ENCODE measurements around the gene SLAMF7. TPM values are rescaled to one million over a fixed set of nuclear protein-coding genes. Genes with fewer than 3 reads are reported as not detected.

SLAMF7 gene
- total and polyA plus RNA-seq, 2 of the 13 experiments (the other 11 are each of a cell fraction or from before 2014, with no cell fraction given): not detected

DNA sequence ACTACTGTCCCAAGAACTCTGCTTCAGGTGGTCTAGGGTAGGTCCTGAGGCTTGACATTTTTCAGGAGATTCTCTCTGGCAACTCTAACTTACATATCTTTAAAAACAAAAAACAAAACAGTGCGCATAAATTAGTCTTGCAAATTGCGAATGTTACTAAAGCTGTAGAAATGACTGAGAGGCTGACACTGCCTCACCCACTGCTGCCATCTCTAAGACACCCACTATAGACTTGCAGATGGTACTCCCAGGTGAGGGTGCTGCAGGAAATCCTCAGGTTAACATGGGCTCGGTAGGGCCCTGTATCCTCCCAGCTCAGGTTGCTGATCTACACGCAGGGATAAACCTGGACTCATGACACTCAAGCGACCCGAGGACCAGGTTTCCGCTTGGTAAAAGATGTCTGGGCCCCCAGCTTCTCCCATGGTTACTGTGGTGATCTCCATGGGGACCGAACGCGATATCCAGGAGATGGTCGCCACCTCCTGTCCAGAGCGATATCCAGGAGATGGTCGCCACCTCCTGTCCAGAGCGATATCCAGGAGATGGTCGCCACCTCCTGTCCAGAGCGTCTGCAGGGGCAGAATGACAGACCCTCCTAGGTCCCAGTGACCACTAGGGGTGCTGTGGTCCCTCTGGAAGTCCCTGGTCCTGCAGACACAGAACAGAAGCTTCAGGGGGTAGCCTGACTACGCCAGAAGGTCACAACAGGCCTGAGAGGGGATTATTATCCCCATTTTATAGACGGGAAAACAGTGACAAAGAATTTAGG, 40.8 kb downstream of the SLAMF7 start (continued):
- TF ChIP-seq, protein P1, sequence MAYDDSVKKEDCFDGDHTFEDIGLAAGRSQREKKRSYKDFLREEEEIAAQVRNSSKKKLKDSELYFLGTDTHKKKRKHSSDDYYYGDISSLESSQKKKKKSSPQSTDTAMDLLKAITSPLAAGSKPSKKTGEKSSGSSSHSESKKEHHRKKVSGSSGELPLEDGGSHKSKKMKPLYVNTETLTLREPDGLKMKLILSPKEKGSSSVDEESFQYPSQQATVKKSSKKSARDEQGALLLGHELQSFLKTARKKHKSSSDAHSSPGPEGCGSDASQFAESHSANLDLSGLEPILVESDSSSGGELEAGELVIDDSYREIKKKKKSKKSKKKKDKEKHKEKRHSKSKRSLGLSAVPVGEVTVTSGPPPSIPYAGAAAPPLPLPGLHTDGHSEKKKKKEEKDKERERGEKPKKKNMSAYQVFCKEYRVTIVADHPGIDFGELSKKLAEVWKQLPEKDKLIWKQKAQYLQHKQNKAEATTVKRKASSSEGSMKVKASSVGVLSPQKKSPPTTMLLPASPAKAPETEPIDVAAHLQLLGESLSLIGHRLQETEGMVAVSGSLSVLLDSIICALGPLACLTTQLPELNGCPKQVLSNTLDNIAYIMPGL (CRISPR knock-in tag; IDR thresholded peaks at IDR 0.05; ENCODE audit: borderline replicate concordance in 1 of 2, low read depth in 1 of 2): peak in 1 of 2 experiments; percentile 43; a peak in 1 of 4 replicates
- TF ChIP-seq ZNF616 (CRISPR knock-in tag; IDR thresholded peaks at IDR 0.05; ENCODE audit: low read depth) (no peak), HES4 (CRISPR knock-in tag; IDR thresholded peaks at IDR 0.05; ENCODE audit: borderline replicate concordance) (no peak), ZMYM3 (CRISPR knock-in tag; IDR thresholded peaks at IDR 0.05) (no peak), NCOA1 (CRISPR knock-in tag; IDR thresholded peaks at IDR 0.05) (no peak), KDM2A (CRISPR knock-in tag; IDR thresholded peaks at IDR 0.05; ENCODE audit: borderline replicate concordance, low read depth) (0 out of 2 replicates have a peak, but pooled peaks have one; percentile 37), ZBTB7B (CRISPR knock-in tag; IDR thresholded peaks at IDR 0.05) (0 out of 2 replicates have a peak, but pooled peaks have one; percentile 23), XRCC5 (optimal IDR thresholded peaks at IDR 0.05; ENCODE audit: low read length) (peak; percentile 76), RAD21 (CRISPR knock-in tag; IDR thresholded peaks at IDR 0.05) (peak; percentile 17; the same call in 1 of the 2 replicates), NR2C2 (CRISPR knock-in tag; IDR thresholded peaks at IDR 0.05; ENCODE audit: borderline replicate concordance) (no peak), ZNF33B (CRISPR knock-in tag; IDR thresholded peaks at IDR 0.05) (no peak), REXO4 (CRISPR knock-in tag; IDR thresholded peaks at IDR 0.05; ENCODE audit: borderline replicate concordance) (no peak), ZNF782 (CRISPR knock-in tag; IDR thresholded peaks at IDR 0.05; ENCODE audit: borderline replicate concordance) (no peak)
- TF ChIP-seq, protein P2, sequence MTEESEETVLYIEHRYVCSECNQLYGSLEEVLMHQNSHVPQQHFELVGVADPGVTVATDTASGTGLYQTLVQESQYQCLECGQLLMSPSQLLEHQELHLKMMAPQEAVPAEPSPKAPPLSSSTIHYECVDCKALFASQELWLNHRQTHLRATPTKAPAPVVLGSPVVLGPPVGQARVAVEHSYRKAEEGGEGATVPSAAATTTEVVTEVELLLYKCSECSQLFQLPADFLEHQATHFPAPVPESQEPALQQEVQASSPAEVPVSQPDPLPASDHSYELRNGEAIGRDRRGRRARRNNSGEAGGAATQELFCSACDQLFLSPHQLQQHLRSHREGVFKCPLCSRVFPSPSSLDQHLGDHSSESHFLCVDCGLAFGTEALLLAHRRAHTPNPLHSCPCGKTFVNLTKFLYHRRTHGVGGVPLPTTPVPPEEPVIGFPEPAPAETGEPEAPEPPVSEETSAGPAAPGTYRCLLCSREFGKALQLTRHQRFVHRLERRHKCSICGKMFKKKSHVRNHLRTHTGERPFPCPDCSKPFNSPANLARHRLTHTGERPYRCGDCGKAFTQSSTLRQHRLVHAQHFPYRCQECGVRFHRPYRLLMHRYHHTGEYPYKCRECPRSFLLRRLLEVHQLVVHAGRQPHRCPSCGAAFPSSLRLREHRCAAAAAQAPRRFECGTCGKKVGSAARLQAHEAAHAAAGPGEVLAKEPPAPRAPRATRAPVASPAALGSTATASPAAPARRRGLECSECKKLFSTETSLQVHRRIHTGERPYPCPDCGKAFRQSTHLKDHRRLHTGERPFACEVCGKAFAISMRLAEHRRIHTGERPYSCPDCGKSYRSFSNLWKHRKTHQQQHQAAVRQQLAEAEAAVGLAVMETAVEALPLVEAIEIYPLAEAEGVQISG (CRISPR knock-in tag; IDR thresholded peaks at IDR 0.05): 0 out of 2 replicates have a peak, but pooled peaks have one; percentile 23
- TF ChIP-seq, protein P3, sequence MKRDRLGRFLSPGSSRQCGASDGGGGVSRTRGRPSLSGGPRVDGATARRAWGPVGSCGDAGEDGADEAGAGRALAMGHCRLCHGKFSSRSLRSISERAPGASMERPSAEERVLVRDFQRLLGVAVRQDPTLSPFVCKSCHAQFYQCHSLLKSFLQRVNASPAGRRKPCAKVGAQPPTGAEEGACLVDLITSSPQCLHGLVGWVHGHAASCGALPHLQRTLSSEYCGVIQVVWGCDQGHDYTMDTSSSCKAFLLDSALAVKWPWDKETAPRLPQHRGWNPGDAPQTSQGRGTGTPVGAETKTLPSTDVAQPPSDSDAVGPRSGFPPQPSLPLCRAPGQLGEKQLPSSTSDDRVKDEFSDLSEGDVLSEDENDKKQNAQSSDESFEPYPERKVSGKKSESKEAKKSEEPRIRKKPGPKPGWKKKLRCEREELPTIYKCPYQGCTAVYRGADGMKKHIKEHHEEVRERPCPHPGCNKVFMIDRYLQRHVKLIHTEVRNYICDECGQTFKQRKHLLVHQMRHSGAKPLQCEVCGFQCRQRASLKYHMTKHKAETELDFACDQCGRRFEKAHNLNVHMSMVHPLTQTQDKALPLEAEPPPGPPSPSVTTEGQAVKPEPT (CRISPR knock-in tag; IDR thresholded peaks at IDR 0.05; ENCODE audit: low read depth): no peak
- TF ChIP-seq, protein P4, sequence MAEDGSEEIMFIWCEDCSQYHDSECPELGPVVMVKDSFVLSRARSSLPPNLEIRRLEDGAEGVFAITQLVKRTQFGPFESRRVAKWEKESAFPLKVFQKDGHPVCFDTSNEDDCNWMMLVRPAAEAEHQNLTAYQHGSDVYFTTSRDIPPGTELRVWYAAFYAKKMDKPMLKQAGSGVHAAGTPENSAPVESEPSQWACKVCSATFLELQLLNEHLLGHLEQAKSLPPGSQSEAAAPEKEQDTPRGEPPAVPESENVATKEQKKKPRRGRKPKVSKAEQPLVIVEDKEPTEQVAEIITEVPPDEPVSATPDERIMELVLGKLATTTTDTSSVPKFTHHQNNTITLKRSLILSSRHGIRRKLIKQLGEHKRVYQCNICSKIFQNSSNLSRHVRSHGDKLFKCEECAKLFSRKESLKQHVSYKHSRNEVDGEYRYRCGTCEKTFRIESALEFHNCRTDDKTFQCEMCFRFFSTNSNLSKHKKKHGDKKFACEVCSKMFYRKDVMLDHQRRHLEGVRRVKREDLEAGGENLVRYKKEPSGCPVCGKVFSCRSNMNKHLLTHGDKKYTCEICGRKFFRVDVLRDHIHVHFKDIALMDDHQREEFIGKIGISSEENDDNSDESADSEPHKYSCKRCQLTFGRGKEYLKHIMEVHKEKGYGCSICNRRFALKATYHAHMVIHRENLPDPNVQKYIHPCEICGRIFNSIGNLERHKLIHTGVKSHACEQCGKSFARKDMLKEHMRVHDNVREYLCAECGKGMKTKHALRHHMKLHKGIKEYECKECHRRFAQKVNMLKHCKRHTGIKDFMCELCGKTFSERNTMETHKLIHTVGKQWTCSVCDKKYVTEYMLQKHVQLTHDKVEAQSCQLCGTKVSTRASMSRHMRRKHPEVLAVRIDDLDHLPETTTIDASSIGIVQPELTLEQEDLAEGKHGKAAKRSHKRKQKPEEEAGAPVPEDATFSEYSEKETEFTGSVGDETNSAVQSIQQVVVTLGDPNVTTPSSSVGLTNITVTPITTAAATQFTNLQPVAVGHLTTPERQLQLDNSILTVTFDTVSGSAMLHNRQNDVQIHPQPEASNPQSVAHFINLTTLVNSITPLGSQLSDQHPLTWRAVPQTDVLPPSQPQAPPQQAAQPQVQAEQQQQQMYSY (CRISPR knock-in tag; IDR thresholded peaks at IDR 0.05): no peak
